Ureter (tissue), 1 donor: Measurements from ENCODE around the gene HDAC6. TPM values are rescaled to one million over a fixed set of nuclear protein-coding genes. Genes with fewer than 3 reads are reported as not detected.
A peak's percentile ranks its signal among the peaks of the same experiment; 100 is the strongest.

Source experiments
- DNase-seq: peaks from one replicate; pipeline ENCODE4 v3.0.0-alpha.2; 2020; ENCODE audit warnings: low spot score
- total RNA-seq: library from RNA; stranded (reverse); gene quantifications from one replicate; pipeline ENCODE4 v1.2.4, GENCODE V29; 2023
- donor health status: DM: yes; HTN: yes; CAD: no.

Gene HDAC6
- total RNA-seq = 96.8 TPM

DNA sequence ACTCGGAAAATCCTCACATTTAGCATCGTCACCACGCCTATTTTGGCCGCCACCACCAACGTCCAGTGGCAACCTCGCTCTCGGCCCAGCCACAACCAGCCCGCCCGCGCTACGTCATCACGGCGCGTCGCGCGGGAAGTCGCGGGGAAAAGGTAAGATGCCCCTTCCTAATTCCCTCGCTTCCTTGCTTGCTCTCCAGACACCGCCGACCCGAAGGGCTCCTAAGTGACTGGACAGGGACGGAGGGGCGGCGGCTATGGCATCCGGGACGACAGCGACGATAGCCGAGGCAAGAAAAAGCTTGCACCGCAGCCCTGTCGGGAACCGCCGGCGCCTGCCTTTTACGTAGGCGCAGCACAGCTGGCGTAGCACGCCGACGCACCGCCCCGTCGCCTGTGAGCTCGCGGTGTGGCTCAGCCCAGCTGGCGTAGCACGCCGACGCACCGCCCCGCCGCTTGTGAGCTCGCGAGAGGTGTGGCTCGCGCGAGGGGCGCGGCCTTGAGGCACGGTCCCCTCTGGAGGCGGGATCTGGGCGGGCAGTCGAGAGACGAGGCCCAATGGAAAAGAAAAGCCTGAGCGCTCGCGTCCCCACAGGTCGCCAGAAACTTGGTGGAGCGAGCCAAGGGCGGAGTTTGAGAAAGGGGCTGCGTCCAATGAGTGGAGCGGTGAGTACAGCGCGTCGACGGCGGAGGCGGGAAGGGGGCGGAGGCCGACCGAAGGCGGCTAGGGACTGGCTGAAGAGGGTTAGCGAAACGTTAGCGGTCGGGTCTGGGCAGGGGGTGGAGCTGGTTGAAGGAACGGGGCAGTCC is at the start of gene HDAC6:
Gene HDAC6, plus strand, starts transcription at position 788 of the 809 bp plus-strand sequence. CDS start 626 bp downstream, outside the sequence.
- DNase-seq = peak; percentile 96

DNA sequence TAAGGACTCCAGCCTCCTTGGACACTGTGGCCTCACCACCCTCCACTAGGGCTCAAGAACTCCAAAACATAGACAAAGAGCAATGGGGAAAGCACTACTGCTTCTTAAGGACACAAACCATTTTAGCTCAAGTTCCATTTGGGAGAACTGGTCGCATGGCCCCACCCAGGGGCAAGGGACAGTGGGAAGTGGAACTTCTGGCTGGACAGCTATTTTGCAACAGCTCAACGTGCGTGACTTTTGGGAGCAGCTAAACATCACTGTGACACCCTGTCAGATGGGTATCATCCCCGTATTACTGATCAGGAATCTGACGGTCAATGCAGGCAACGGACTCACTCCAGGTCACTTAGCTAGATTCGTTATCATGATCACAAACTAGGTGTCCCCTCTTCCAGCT is 49.4 kb upstream of the HDAC6 start:
- DNase-seq = no peak

DNA sequence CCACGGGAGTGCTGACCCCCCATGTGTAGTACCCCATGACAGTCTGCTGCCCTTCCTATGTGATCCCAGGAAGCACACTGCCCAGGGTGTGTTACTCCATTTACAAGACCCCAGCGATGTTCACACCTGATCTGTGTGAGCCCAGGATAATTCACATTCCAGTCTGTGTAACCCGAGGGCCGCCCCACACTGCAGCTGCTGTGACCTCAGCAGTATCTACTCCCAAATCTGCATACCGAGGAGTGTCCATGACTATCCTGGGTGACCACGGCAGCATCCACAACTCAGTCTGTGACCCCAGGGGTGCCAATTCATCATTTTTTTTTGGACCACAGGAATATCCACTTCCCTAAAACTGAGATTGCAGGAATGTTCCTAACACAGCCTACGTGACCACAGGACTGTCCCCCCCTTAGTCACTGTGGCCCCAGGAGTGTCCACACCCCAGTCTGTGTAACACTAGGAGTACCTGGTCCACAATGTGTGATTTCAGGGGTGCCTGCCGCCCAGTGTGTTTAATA is 48.1 kb upstream of the HDAC6 start:
- no peak for DNase-seq

DNA sequence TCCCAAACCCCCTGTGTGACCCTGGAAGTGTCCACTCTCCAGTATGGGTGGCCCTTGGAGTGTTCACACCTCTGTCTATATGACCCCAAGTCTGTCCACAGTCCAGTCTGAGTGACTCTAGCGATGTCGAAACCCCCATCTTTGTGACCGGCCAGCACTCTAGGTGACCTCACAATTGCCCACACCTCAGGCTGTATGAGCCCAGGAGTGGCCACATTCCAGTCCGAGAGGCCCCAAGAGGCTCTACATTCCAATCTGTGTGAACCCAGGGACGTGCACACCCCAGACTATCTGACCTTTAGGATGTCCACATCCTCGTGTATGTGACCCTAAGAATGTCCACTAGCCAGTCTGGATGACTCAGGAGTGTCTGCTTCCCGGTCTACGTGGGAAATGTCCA is 47.6 kb upstream of the HDAC6 start:
- no peak for DNase-seq

DNA sequence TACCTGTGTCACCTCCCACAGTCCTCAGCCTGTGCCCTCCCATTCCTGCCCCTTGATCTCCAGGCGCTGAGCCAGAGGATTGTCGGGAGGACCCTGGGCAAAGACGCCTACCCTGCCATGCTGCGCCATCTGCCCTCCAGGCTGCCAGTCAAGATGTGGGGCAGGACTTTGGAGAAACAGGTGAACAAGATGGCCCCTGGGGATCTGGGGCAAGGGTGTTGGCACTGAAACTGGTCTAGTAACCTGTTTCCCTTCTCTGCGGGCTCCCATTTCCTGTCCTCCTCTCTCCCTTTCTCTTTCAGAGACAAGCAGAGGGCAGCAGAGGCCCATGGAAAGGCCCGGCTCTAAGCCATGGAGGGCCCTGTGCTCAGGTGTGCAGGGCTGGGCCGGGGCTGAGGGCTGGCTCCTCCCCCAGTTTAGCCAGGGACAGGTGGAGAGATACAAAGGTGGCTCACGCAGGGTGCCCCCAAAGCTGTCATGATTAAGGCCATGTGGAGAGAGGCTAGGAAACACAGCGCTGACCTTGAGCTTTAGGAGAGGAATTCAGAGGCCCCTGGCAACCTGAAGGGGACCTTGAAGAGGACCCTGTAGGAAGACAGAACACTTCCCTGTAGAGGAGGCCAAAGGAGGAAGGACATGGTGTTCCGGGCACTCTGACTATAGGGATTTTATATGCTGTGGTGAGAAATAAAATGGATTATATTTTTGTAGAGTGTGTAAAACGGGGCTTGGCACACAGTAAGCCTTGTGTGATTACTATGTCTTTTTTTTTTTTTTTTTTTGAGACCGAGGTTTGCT is 40.0 kb upstream of the HDAC6 start, which contains the start of gene GLOD5:
Gene GLOD5, plus strand, starts transcription at position 74 of the 798 bp plus-strand sequence. Its CDS starts 44 bp downstream, at position 118.
- DNase-seq = peak; percentile 76

DNA sequence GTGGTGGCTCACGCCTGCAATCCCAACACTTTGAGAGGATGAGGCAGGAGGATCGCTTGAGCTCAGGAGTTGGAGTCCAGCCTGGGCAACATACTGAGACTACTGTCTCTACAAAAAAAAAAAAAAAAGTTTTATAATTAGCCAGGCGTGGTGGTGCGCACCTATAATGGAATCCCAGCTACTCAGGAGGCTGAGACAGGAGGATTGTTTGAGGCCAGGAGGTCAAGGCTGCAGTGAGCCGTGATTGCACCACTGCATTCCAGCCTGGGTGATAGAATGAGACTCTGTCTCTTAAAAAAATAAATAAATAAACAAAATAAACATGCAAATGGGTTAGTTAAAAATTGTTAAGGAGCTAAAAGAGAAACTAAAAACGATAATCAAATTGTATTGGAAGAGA is 32.6 kb upstream of the HDAC6 start:
- no peak for DNase-seq

DNA sequence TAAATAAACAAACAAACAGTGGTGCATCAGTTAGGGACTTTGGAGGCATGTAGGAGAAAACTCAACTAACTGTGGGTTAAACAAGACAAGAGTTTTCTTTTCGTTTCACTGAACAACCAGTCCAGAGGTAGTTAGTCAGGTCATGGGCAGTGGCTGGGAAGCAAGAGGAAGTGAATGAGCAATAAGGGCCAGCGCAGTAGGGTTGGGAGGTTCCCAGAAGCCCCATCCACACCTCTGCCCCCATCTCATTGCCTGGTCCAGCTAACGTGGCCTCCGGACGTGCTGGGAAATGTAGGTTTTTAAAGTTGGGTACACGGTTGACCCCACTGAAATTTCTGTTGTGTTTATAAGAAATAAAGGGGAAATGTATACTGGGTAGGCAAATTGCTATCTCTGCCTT is 31.6 kb upstream of the HDAC6 start:
- DNase-seq = no peak

DNA sequence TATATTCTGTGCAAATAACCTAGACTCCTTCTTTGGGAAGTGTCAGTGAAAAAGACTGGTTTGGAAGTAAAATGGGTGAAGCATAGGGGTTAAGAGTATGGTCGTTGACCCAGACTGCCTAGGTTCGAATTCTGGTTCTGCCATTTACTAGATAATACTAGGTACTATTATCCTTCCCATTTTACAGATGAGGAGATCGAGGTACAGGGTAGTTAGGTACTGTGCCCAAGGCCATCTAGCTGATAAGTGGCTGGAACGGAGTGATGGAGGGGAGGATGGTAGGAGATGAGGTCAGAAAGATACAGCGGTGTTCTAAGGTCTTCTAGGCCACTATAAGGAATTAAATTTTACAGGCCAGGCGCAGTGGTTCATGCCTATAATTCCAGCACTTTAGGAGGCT is 29.3 kb upstream of the HDAC6 start:
- DNase-seq = no peak

DNA sequence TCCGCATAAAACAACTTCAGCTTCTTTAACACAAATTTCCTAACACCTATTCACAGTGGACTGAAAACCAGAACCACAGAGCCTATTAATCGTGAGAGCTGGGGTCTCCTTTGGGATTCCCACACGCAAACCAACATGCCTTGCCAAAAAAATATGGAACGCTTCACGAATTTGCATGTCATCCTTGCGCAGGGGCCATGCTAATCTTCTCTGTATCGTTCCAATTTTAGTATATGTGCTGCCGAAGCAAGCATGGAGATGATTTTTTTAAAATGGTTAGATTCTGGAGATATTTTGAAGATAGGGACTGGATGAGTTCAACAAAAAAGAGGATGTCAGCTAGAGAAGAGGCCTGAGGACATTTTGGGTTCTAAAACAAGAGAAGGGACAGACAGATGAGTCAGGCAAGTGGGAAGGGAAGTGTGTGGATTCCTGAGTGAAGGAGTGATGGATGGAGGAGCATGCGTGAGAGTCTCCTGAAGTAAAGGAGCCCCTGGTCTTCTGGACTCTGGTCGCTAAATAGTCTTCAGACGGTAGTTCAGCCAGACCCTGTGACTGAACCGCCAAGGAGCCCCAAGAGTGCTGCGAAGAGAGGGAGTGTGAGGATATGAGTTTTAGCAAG is 24.9 kb upstream of the HDAC6 start:
- no peak for DNase-seq

DNA sequence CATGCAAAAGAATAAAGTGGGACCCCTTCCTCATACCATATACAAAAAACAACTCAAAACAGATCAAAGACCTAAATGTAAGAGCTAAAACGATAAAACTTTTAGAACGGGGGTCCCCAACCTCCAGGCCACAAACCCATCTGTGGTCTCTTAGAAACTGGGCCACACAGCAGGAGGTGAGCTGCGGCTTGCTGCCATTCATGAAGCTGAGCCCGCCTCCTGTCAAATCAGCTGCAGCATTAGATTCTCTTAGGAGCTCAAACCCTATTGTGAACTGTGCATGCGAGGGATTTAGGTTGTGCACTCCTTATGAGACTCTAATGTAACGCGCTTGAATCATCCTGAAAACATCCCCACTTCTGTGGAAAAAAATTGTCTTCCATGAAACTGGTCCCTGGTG is 22.5 kb upstream of the HDAC6 start:
- no peak for DNase-seq

DNA sequence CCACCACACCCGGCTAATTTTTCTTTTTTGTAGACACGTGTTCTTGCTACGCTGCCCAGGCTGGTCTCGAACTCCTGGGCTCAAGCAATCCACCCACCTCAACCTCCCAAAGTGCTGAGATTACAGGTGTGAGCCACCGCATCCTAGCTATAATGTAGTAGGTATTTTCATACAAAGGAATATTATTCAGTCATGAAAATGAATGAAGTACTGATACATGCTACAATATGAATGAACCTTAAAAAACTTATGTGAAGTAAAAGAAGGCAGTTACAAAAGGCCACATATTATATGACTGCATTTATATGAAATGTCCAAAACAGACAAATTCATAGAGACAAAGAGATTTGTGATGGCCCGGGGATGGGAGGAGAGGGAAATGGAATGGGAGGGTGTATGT is 20.2 kb upstream of the HDAC6 start:
- DNase-seq = no peak

DNA sequence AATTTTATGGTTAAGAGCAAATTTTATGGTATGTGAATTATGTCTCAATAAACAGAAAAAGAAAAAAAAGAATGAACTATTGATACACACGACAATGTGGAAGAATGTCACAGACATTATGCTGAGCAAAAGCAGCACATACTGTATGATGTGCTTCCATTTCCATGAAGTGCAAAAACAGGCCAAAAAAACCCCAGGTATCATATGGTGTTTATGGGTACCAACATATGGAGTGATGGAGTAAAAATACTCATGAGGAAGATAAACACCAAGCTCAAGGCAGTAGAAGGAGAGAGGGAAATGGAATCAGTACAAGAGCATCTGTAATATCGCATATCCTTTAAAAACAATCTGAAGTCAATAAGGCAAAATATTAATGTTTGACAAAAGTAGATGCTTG is 19.7 kb upstream of the HDAC6 start:
- no peak for DNase-seq

DNA sequence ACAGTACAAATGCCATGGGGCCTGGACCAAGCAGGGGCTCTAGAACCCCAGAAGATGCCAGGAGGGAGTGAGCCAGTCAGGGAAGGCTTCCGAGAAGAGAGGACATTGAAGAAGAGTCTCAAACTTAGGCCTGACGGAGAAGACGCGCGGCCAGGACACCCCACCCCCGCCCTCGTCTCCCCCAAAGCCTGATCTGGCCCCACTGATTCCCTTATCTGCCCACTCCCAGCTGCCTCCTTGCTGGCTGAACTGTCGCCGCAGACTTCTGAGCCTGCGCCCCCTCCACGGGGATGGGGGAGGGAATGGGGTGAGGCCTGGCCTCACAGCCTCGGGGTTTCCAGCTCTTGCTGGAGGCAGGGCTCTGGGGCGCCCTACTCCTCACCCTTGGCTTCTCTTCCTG is 19.1 kb upstream of the HDAC6 start:
- DNase-seq = no peak

DNA sequence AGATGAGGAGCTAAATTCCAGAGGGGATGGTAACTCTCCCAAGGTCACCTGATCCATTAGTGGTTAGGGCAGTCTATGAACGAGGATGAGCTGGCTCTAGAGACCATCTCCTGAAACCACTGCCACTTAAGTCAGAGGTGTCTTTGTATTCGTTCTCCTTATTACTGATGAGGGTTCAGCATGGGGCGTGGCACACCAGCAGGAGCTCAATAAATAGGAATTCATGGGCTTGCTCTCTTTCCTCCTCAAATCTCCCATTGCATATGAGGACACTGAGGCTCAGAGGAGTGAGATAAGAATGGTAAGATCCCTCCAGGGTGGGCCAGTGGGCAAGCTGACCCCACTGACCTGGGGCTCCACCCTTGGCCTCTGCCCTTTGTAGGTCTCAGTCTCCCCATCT is 17.1 kb upstream of the HDAC6 start:
- no peak for DNase-seq

DNA sequence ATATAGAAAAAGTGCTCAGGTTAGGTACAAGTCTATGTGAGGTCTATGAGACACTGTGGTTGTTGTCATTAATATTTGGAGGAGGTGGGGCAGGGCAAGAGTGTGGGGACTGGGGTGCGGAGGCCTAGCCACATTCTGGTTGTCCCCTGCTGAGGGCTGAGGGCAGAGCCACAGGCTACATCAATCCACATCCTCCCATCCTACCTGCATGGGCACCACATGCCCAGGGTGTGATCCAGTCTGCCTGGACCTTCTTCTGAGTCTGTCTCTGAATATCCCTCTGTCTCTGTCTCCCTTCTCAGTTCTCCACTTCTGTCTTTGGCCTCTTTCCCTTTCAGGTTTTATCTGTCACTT is 16.7 kb upstream of the HDAC6 start:
- no peak for DNase-seq

DNA sequence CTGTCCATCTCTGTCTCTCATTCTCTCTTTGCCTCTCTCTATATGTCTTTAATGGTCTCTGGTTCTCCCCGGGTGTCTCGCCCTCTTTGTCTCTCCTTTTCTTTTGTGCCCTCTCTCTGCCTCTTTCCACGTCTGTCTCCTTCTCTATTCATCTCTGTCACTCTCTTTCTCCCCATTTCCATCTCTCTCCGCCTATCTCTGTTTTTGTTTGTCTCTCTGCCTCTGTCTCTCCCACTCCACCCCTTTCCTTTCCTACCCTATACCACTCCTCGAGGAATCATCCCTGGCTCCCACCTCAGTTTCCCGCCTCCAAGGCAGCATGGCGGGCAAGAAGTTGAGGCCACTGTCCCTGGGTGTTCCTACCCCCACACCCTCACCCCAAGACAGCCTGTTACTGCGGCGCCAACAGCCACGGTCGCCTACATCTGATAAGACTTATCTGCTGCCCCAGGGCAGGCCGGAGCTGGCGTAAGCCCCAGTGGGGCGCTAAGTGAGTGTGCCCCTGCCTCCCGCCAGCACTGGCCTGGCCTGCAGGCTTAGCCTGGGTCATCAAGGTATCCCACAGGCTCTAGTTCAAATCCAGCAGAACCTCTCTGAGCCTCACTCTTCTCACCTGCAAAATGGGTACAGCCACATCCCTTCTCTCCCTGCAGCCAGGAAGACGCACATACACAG is 16.2 kb upstream of the HDAC6 start:
- no peak for DNase-seq

DNA sequence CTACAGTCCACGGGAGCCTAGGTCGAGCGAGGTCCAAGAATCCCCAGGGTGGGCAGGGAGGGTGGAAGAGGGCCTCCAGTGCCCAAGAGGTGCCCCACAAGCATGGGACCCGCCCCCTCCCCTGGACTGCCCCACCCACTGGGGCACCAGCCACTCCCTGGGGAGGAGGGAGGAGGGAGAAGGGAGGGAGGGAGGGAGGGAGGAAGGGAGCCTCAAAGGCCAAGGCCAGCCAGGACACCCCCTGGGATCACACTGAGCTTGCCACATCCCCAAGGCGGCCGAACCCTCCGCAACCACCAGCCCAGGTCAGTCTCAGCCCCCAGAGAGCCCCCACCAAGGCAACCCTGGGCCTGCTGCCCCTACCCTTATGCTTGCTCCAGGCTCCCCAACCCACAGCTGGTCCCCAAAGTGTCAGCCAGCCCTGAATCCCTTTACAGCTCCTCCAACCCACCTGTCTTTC is 15.5 kb upstream of the HDAC6 start, which contains the start of gene GATA1:
Gene GATA1, plus strand, starts transcription at position 250 of the 460 bp plus-strand sequence. CDS start 4,520 bp downstream, outside the sequence.
- no peak for DNase-seq

DNA sequence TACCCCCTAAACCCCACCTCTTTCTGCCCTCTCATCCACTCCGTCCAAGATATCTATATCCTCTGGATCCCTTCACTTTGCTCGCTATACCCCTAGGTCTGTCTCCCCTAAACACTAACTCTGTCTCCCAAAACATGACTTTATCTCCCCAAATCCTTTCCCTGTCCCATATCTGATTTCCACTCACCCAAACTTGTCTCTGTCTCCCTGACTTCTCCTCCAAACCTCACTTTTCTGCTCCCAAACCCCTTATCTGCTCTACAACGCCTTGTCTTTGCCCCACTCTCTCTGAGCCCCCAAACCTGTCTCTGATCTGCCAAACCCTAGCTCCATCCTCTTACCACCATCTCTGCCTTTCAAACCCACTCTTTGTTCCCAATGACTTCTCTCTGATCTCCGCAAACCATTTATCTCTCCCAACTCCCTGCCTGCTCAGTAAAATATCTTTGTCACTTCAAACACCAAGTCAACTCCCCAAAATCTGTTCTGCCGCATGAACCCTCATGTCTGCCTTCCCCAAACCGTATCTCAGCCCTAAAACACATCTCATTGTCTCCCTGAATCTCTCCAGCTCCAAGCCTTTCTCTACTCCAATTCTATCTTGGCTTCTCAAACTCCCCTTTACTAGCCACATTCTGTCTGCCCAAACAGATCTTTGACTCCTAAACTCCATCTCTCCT is 14.9 kb upstream of the HDAC6 start:
- no peak for DNase-seq

DNA sequence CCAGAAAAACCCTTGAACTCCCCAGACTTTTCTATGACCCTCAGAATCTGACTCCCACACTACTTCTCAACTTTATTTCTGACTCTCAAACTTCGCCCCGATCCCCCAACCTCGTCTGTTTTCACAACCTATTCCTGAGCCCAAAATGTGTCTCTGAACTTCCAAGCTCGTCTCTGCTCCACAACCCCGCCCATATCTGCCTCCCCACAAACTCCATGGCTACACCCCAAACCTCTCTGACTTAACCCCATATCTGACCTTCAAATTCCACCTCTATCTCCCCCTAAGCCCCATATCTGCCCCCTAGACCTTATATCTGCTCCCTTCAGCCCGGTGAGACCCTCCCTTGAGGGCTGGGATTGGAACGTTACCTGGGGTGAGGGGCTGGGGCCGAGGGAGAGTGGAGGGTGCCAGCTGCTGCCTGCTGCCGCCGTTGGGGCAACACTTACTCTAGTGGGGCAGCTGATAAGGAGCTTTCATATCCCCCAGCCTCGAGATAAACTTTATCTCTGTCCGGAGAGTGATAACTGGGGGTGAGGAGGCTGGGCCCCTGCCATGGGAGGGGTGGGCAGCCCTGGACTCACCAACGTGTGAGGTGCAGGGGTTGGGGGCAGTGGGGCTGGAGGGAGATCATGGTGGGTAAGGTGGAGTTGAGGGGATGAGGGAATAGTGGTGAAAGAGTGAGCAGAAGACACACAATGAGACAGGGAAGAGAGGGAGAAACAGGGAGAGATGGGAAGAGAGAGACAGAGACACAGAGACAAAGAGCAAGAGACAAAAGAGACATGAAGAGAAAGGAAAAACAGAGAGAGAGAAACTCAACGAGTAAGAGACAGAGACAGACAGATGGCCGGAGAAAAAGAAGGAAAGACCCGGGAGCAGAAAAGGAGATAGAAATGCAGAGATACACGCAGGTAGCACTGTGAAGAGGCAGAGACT is 14.1 kb upstream of the HDAC6 start:
- no peak for DNase-seq
